Ureter (tissue), 1 donor: ENCODE results near the gene KRTAP9-6. TPM values are rescaled to one million over a fixed set of nuclear protein-coding genes. Genes with fewer than 3 reads are reported as not detected.
"Not testable (repeated sequence)": the region's sequence is repeated elsewhere in the genome, so short reads cannot be mapped to it uniquely, and the experiment has no call there.

Experiments
- DNase-seq: peaks from one replicate; pipeline ENCODE4 v3.0.0-alpha.2; 2020; ENCODE audit warnings: low spot score
- total RNA-seq: library from RNA; stranded (reverse); gene quantifications from one replicate; pipeline ENCODE4 v1.2.4, GENCODE V29; 2023
- donor health status: DM: yes; HTN: yes; CAD: no.

The KRTAP9-6 gene
- not detected for total RNA-seq

GRCh38 chr17:41265078-41265477 is at the start of gene KRTAP9-6:
TSS of gene KRTAP9-6 (plus strand) at chr17:41265378. CDS start at chr17:41265378, 0 bp downstream.
- no peak for DNase-seq

GRCh38 chr17:41215681-41216080 is 49.5 kb upstream of the KRTAP9-6 start:
- DNase-seq: no peak

GRCh38 chr17:41223821-41224220 is 41.4 kb upstream of the KRTAP9-6 start:
- DNase-seq: no peak

- DNase-seq: no peak
Observed at GRCh38 chr17:41226051-41226450, 39.1 kb upstream of the KRTAP9-6 start.

GRCh38 chr17:41226598-41227095 is 38.5 kb upstream of the KRTAP9-6 start, which contains the start of gene KRTAP9-2:
TSS of gene KRTAP9-2 (plus strand) at chr17:41226648. CDS start at chr17:41226655, 7 bp downstream.
- DNase-seq: not testable (repeated sequence)

GRCh38 chr17:41230094-41230493 is 35.1 kb upstream of the KRTAP9-6 start:
- DNase-seq: no peak

- no peak for DNase-seq
Observed at GRCh38 chr17:41231731-41232130, 33.4 kb upstream of the KRTAP9-6 start.

- DNase-seq: not testable (repeated sequence)
Observed at GRCh38 chr17:41232399-41233105, 32.6 kb upstream of the KRTAP9-6 start, which contains the start of gene KRTAP9-3. TSS of gene KRTAP9-3 (plus strand) at chr17:41232449. CDS start at chr17:41232502, 53 bp downstream.

DNA sequence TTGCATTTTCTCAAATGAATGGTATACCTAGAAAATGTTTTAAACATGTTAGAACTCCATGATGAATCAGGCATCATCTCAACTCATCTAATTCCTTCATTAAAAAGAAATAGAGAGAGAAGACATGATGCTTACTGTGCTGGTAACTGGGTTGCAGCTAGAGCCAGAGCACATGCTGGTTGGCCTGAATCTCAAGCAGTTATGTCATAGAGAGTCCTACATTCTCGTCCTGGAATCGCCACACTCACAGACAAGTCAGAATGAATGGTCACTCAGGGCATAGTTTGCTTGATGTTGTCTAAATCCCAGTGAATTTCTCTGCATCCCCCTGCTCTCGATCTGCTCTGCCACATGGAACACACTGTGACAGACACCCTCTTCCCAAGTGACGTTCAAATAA is 28.1 kb upstream of the KRTAP9-6 start:
- not testable (repeated sequence) for DNase-seq

DNA sequence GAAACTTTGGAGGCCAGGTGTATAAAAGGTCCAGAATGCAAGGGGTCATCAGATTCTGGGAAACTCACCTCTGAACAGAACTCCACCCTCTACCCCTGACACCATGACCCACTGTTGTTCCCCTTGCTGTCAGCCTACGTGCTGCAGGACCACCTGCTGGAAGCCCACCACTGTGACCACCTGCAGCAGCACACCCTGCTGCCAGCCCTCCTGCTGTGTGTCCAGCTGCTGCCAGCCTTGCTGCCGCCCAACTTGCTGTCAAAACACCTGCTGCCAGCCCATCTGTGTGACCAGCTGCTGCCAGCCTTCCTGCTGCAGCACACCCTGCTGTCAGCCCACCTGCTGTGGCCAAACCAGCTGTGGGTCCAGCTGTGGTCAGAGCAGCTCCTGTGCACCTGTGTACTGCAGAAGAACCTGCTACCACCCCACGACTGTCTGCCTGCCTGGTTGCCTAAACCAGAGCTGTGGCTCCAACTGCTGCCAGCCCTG is 27.2 kb upstream of the KRTAP9-6 start, which contains the start of gene KRTAP9-8:
KRTAP9-8 (plus strand) TSS at position 51 of the 489 bp plus-strand sequence; CDS start at position 104, 53 bp downstream.
- not testable (repeated sequence) for DNase-seq

DNA sequence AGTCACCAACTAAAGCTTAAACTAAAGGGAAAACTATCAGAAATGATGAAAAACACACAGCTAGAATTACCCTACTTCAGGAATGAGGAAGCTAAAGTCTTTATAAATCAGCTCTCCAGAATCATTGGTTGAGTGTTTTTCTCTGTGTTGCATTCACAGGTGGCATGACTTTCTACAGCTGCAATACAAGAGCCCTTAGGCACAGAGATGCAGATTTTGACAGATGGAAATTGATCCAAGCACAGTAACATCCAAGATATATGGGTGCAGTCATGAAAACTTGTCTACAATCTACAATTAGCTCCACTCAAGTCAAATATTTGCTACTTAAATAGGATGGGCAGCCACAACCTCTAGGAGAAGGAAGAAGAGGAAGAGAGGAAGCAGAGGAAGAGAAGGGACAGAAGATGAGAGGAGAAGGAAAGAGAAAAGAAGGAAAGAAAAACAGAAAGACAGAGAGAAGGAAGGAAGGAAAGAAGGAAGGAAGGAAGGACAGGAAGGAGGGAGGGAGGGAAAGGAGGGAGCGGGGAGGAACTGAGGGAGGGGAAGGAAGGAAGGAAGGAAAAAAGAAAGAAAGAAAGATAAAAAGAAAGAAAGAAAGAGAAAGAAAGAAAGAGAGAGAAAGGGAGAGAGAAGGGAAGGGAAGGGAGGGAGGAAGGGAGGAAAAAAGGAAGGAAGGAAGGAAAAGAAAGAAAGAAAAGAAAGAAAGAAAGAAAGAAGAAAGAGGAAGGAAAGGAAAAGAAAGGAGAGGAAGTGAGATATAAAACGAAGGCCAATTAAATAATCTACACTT is 18.0 kb upstream of the KRTAP9-6 start:
- not testable (repeated sequence) for DNase-seq

DNA sequence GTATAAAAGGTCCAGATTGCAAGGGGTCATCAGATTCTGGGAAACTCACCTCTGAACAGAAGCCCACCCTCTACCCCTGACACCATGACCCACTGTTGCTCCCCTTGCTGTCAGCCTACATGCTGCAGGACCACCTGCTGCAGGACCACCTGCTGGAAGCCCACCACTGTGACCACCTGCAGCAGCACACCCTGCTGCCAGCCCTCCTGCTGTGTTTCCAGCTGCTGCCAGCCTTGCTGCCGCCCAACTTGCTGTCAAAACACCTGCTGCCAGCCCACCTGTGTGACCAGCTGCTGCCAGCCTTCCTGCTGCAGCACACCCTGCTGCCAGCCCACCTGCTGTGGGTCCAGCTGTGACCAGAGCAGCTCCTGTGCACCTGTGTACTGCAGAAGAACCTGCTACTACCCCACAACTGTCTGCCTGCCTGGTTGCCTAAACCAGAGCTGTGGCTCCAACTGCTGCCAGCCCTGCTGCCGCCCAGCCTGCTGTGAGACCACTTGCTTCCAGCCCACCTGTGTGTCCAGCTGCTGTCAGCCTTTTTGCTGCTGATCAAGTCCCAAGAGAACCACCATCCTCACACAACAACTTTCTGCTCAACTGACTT is 15.4 kb upstream of the KRTAP9-6 start, which contains the start of gene KRTAP9-4:
KRTAP9-4 (plus strand) TSS at position 51 of the 604 bp plus-strand sequence; CDS start at position 85, 34 bp downstream.
- DNase-seq: not testable (repeated sequence)

DNA sequence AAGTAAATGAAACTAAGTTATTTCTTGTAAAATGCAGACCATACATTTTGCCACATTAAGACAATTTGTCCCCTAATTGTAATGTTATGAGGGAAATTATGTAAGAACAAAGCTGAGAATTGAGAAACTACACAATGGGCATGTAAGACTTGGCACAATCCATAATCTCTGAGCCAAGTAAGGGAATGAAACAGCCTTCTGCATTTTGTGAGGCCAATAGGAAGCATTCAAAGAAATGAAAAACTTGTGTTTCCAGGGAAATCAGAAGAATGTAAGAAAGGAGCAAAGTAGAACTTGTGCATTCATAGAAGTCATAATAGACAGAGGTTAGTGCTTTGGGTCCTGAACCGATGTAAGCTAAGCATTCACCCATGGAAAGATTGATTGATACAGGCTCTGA is 13.9 kb upstream of the KRTAP9-6 start:
- no peak for DNase-seq

- DNase-seq: no peak
Observed at GRCh38 chr17:41254861-41255260, 10.3 kb upstream of the KRTAP9-6 start.

GRCh38 chr17:41255381-41256290 is 9.5 kb upstream of the KRTAP9-6 start, which contains the start of gene KRTAP9-9:
TSS of gene KRTAP9-9 (plus strand) at chr17:41255384.
- DNase-seq: not testable (repeated sequence)

DNA sequence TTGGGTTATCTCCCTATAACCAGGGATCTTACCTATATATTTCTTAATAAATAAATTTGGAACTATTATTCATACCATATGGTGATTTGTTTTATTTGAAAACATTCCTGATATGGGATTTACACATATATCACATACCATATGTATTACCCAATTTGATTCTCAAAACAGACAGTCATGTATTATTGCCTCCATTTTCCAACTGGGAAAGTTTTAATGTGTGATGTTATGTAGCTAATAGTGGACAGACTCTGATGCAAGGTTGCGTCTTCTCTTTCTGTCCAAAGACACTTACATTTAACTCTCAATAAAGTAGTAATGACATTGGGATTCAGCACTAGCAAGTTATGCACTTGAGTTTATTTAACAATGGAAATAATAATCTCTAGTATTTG is 8.9 kb upstream of the KRTAP9-6 start:
- DNase-seq: no peak

DNA sequence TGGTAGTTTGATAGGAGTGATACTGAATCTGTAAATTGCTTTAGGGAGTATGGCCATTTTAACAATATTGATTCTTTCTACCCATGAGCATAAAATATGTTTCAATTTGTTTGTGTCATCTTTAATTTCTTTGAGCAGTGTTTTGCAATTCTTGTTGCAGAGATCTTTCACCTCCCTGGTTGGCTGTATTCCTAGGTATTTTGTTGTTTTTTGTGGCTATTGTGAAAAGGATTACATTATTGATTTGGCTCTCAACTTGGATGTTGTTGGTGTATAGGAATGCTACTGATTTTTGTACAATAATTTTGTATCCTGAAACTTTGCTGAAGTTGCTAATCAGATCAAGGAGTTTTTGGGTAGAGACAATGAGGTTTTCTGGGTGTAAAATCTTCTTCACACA is 6.8 kb upstream of the KRTAP9-6 start:
- DNase-seq: no peak

DNA sequence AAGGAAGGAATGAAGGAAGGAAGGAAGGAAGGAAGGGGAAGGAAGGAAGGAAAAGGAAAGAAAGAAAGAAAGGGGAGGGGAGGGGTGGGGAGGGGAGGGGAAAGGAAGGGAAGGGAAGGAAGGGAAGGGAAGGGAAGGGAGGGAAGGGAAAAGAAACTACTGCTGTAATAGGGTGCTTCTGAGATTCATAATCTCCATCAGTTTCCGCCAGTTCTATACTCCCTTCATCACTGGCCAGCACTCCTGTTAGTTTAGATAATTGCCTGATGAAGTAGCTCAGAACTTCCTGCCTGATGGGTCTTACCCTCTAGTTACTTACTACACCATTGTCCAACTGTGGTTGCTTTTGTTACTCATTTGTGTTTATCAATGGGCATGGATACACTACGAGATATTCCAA is 2.0 kb upstream of the KRTAP9-6 start:
- no peak for DNase-seq

DNA sequence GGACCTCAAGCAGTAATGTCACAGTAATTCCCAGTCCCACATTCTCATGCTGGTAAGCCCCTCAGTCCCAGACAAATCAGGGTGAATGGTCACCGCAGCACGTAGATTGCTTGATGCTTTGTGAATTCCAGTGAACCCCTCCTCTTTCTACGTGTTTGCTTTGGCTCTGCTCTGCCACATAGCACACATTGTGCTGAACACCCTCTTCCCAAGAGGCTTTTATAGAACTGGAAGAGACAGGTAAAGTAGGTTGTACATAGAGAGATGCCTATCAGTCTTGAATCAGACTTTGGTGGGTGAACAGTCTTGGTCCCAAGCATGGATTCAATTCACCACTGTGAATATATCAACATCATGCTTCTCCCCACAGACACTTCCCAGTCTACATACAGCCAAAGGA is 579 bp upstream of the KRTAP9-6 start:
- DNase-seq: no peak

GRCh38 chr17:41267711-41268110 is 2.5 kb downstream of the KRTAP9-6 start:
- DNase-seq: no peak
